Mesodermal cell (in vitro differentiated cells): ENCODE measurements around the gene SCP2.
"Not testable (repeated sequence)": the region's sequence is repeated elsewhere in the genome, so short reads cannot be mapped to it uniquely, and the experiment has no call there.

Experiments
- H3K27ac ChIP-seq: 2 replicates; pipeline ENCODE4 v1.7.0; 2013; ENCODE audit warnings: mild to moderate bottlenecking, low read depth, low read length, moderate library complexity; ENCODE audit not compliant: severe bottlenecking
- H3K36me3 ChIP-seq: 2 replicates; pipeline ENCODE4 v1.7.1; 2013; ENCODE audit warnings: mild to moderate bottlenecking, low read length, moderate library complexity; ENCODE audit not compliant: control insufficient read depth, insufficient read depth
- H3K4me1 ChIP-seq: one replicate; pipeline ENCODE4 v1.7.1; 2013; ENCODE audit warnings: mild to moderate bottlenecking, low read length; ENCODE audit not compliant: insufficient read depth, control insufficient read depth, poor library complexity, severe bottlenecking
- H3K4me3 ChIP-seq: 2 replicates; pipeline ENCODE4 v1.7.0; 2013; ENCODE audit warnings: low read length, control low read depth, mild to moderate bottlenecking; ENCODE audit not compliant: insufficient read depth, poor library complexity, severe bottlenecking; ENCODE audit errors: extremely low read depth
- H3K9me3 ChIP-seq: 2 replicates; pipeline ENCODE4 v1.7.1; 2013; ENCODE audit warnings: mild to moderate bottlenecking, low read length, moderate library complexity; ENCODE audit not compliant: control insufficient read depth
- WGBS, 2 experiments: methylation state at CpG; one replicate each; pipeline ENCODE4 v1.1.5; 2013; ENCODE audit warnings: missing lambda C conversion rate in 2 of 2; ENCODE audit not compliant: insufficient coverage in 2 of 2; 5-methylcytosine and 5-hydroxymethylcytosine counted together

Gene SCP2

DNA sequence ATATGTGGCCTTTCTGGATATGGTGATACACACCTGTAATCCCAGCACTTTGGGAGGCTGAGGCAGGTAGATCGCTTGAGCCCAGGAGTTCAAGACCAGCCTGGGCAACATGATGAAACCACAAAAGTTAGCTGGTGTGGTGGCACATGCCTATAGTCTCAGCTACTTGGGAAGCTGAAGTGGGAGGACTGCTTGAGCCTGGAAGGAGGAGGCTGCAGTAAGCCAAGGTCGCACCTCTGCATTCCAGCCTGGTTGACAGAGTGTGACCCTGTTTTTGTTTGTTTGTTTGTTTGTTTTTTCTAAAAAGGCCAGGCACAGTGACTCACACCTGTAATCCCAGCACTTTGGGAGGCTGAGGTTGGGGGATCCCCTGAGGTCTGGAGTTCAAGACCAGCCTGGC lies 42.2 kb downstream of the SCP2 start:
- WGBS, 2 experiments, result 75 to 91% methylated on average over 2 of the region's 2 CpGs

DNA sequence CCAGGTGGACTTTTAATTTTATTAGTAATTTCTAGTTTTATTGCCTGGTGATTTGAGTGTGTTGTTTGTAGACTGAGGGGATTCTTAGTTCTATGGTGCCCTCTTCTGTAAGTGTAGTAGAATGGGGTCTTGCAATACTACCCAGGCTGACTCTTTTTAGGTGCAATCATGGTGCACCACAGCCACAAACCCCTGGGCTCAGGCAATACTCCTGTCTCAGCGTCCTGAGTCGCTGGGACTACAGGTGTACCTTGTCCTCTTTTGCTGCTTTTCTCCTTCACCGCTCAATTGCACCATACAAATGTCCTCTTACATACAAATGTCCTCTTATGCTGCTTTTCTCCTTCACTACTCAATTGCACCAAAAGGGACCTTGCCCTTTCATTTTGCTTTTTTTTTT lies 43.1 kb downstream of the SCP2 start:
- no peaks in the 10 kb centered on the region for H3K9me3 ChIP-seq
- H3K27ac ChIP-seq, result no peak overlapping the region
- H3K36me3 ChIP-seq, result no peaks in the 10 kb centered on the region
- no peak overlapping the region for H3K4me3 ChIP-seq
- WGBS, 2 experiments, result 65 to 67% methylated on average over 3 of the region's 3 CpGs
- no peaks in the 10 kb centered on the region for H3K4me1 ChIP-seq

More for the DNA sequence above, 42.2 kb downstream of the SCP2 start:
- not testable (repeated sequence) for H3K27ac ChIP-seq, H3K4me3 ChIP-seq, H3K36me3 ChIP-seq, H3K4me1 ChIP-seq, H3K9me3 ChIP-seq

DNA sequence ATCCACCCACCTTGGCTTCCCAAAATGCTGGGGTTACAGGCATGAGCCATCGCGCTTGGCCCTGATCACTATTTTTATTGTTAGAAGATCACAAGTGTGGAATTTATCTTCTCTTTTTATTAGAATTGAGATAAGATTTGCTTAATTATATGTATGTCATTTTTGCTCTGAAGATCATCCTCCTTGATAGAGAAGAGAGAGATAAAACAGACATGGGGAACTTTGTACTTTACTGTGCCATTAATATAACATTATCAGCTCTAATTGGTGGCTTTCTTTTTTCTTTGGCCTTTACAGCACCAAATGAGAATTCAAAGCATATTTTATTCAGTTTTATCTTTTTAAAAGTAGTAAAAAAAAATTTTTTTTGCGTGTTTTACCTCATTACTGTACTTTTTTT lies 46.8 kb downstream of the SCP2 start:
- no CpG with 5 or more reads among the region's 3 CpGs for WGBS, 2 experiments
- Histone ChIP-seq H3K4me1 (no peaks in the 10 kb centered on the region), H3K36me3 (no peaks in the 10 kb centered on the region), H3K9me3 (no peaks in the 10 kb centered on the region), H3K27ac (no peak overlapping the region), H3K4me3 (no peak overlapping the region)

DNA sequence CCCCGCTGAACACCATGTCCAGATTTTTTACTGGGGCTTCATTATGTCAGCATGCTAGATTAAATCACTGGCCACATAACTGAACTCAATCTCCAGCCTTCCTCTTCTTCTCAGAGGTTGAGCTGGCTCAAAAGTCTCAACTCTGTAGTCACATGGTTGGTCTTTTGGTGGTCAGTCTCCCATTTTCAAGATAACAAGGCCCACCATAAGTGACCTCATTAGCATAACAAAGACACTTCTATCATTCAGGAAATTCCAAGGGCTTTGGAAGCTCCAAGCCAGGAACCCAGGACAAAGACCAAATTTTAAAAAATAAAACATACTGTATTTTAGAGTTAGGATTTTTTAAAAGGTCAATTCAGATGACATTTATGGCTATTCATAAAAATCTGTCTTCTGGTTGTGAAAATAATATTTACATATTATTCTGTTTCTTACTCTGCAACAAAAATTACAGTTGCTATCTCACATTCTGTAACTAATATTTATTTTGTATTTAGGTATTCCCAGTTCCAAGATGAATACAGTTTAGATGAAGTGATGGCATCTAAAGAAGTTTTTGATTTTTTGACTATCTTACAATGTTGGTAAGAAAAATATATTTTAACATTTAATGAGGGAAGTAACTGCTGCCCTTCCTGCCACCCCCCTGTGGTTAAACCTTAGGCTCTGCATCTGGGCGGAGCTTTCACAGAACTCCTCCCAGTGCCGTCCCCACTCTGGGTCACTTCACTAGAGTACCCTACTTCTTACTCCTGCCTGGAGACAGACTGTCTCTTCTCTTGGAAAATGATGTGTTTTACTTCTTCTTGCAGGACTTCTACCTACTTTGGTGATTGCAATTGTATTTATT lies 49.3 kb downstream of the SCP2 start:
- H3K36me3 ChIP-seq, result no peaks in the 10 kb centered on the region
- no peaks in the 10 kb centered on the region for H3K9me3 ChIP-seq
- no peak overlapping the region for H3K27ac ChIP-seq
- 46 to 88% methylated on average over 2 of the region's 3 CpGs for WGBS, 2 experiments
- H3K4me1 ChIP-seq, result no peaks in the 10 kb centered on the region
- no peak overlapping the region for H3K4me3 ChIP-seq

DNA sequence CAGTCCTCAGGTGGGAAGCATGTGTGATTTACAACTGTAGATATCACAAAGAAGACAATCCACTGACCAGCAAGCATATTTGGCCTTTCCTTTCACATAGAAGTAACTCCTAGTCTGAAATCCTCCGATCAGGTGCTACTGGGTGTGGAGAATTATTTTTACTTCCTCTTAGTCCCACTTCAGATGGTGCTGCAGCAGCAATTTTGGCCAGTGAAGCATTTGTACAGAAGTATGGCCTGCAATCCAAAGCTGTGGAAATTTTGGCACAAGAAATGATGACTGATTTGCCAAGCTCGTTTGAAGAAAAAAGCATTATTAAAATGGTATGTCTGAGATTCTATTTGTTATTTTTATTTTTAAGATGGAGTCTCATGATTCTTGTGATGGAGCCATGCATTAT lies 51.0 kb downstream of the SCP2 start:
- Histone ChIP-seq H3K36me3 (no peaks in the 10 kb centered on the region), H3K4me3 (no peak overlapping the region), H3K9me3 (no peaks in the 10 kb centered on the region), H3K4me1 (no peaks in the 10 kb centered on the region), H3K27ac (no peak overlapping the region)
- 100% methylated on average over 1 of the region's 2 CpGs; no CpG with 5 or more reads in 1 of the 2 experiments for WGBS, 2 experiments

DNA sequence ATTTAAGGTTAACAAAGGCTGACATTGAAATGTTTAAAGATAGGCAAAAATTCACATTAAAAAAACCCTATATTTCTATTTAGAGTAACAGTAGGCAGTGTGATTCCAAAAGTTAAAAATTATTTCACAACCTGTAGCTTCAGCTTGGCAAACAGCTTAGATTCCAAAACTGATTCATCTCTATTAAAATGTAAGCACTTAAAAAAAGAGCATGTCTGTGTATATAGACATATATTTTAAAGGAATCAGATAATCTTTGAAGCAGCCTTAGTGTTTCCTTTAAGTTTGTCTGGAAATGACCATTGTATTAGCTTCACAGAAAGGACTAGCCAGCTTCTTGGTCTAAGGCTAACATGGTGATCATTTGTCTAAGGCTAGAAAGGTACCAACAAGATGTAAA lies 65.7 kb downstream of the SCP2 start:
- not testable (repeated sequence) for H3K9me3 ChIP-seq, H3K36me3 ChIP-seq, H3K27ac ChIP-seq, H3K4me3 ChIP-seq, H3K4me1 ChIP-seq

DNA sequence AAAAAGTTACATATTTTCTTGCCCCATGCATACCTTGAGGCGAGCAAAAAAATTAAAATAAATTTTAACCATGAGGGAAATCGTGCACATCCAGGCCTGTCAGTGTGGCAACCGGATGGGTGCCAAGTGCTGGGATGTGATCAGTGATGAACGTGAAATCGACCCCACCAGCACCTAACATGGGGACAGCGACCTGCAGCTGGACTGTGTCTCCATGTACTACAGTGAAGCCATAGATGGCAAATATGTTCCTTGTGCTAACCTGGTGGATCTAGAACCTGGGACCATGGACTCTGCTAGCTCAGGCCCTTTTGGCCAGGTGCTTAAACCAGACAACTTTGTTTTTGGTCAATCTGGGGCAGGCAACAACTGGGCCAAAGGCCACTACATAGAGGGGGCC lies 67.6 kb downstream of the SCP2 start:
- no peak overlapping the region for H3K4me3 ChIP-seq
- H3K4me1 ChIP-seq, result no peaks in the 10 kb centered on the region
- H3K36me3 ChIP-seq, result no peaks in the 10 kb centered on the region
- 93 to 97% methylated on average over 5 to 6 of the region's 6 CpGs for WGBS, 2 experiments
- no peaks in the 10 kb centered on the region for H3K9me3 ChIP-seq
- H3K27ac ChIP-seq, result no peak overlapping the region

DNA sequence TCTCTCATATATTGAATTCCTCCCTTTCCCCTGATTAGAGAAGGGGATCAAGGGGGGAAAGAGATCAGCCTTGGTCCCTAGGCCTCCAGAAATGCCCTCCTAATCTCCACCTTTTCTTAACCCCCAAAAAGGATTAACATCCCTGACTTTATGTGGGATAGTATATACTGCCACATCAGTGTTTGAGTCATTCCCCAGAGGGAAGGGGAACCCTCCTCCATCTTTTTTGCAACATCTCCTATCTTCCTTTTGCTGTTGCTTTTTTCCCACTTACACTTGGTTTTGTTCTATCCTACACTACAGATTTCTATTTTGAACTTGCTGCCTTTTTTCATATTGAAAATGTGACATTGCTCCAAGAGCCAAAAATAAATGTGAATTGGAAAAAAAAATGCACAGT lies 69.6 kb downstream of the SCP2 start:
- Histone ChIP-seq H3K4me3 (no peak overlapping the region), H3K4me1 (no peaks in the 10 kb centered on the region), H3K9me3 (no peaks in the 10 kb centered on the region), H3K27ac (no peak overlapping the region), H3K36me3 (no peaks in the 10 kb centered on the region)

DNA sequence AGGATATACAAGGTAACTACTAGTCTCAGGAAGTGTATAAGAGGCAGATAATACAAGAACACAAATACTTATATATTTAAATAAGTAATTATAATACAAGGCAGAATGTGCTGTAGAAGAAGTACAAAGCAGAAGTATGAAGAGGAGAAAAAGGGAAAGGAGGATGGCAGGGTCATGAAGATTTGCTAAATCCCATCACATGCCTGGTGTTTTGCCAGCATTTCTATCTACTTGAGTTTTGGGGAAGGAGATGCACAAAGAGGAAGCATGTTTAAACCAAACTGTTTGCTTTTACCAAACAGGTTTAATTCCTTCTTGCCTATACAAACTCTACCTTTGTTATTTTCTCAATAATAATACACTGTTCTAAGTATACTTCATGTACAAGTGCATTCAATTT lies 74.1 kb downstream of the SCP2 start:
- Histone ChIP-seq H3K27ac (no peak overlapping the region), H3K4me3 (no peak overlapping the region), H3K4me1 (no peaks in the 10 kb centered on the region), H3K9me3 (no peaks in the 10 kb centered on the region), H3K36me3 (no peaks in the 10 kb centered on the region)

DNA sequence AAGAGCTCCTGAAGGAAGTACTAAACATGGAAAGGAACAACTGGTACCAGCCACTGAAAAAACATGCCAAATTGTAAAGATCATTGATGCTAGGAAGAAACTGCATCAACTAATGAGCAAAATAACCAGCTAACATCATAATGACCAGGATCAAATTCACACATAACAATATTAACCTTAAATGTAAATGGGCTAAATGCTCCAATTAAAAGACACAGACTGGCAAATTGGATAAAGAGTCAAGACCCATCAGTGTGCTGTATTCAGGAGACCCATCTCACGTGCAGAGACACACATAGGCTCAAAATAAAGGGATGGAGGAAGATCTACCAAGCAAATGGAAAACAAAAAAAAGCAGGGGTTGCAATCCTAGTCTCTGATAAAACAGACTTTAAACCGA lies 79.5 kb downstream of the SCP2 start:
- not testable (repeated sequence) for H3K36me3 ChIP-seq
- WGBS, 2 experiments, result no CpG with 5 or more reads among the region's 2 CpGs

DNA sequence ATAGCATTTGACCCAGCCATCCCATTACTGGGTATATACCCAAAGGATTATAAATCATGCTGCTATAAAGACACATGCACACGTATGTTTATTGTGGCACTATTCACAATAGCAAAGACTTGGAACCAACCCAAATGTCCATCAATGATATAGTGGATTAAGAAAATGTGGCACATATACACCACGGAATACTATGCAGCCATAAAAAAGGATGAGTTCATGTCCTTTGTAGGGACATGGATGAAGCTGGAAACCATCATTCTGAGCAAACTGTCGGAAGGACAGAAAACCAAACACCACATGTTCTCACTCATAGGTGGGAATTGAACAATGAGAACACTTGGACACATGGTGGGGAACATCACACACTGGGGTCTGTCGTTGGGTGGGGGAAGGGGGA lies 83.2 kb downstream of the SCP2 start:
- not testable (repeated sequence) for H3K4me3 ChIP-seq, H3K27ac ChIP-seq, H3K36me3 ChIP-seq, H3K4me1 ChIP-seq, H3K9me3 ChIP-seq
- no CpG with 5 or more reads among the region's 4 CpGs for WGBS, 2 experiments

More for the DNA sequence above, 79.5 kb downstream of the SCP2 start:
- H3K27ac ChIP-seq, H3K4me1 ChIP-seq, H3K4me3 ChIP-seq, H3K9me3 ChIP-seq: not testable (repeated sequence)
